HG02759 (cell line): Measurements from ENCODE around the gene SLC22A31.
"Not testable (repeated sequence)": the region's sequence is repeated elsewhere in the genome, so short reads cannot be mapped to it uniquely, and the experiment has no call there.

ENCODE experiments used
- ATAC-seq: cut with Tn5 transposase; IDR thresholded peaks from one replicate; pipeline ENCODE4 v1.9.1; 2021; ENCODE audit warnings: mild to moderate bottlenecking, moderate library complexity; ENCODE audit not compliant: unreplicated experiment

SLC22A31 gene

GRCh38 chr16:89167425-89167941 is 32.9 kb downstream of the SLC22A31 start:
- no peak for ATAC-seq

- ATAC-seq: no peak
Observed at GRCh38 chr16:89166696-89167424, 33.5 kb downstream of the SLC22A31 start.

- not testable (repeated sequence) for ATAC-seq
Observed at GRCh38 chr16:89165681-89165979, 34.7 kb downstream of the SLC22A31 start.

- no peak for ATAC-seq
Observed at GRCh38 chr16:89164847-89165680, 35.3 kb downstream of the SLC22A31 start.

GRCh38 chr16:89164436-89164835 is 35.9 kb downstream of the SLC22A31 start:
- no peak for ATAC-seq

- no peak for ATAC-seq
Observed at GRCh38 chr16:89163297-89163696, 37.0 kb downstream of the SLC22A31 start.

- no peak for ATAC-seq
Observed at GRCh38 chr16:89161763-89162713, 38.3 kb downstream of the SLC22A31 start.

GRCh38 chr16:89160977-89161701 is 39.2 kb downstream of the SLC22A31 start:
- ATAC-seq: no peak

- ATAC-seq: no peak
Observed at GRCh38 chr16:89159850-89160354, 40.4 kb downstream of the SLC22A31 start.

GRCh38 chr16:89159066-89159849 is 41.1 kb downstream of the SLC22A31 start:
- ATAC-seq: no peak

- no peak for ATAC-seq
Observed at GRCh38 chr16:89157778-89158177, 42.6 kb downstream of the SLC22A31 start.

GRCh38 chr16:89156740-89157645 is 43.3 kb downstream of the SLC22A31 start:
- no peak for ATAC-seq

GRCh38 chr16:89155851-89156739 is 44.2 kb downstream of the SLC22A31 start:
- no peak for ATAC-seq

- no peak for ATAC-seq
Observed at GRCh38 chr16:89155184-89155679, 45.1 kb downstream of the SLC22A31 start.

- no peak for ATAC-seq
Observed at GRCh38 chr16:89154390-89155183, 45.8 kb downstream of the SLC22A31 start.

GRCh38 chr16:89153848-89154271 is 46.5 kb downstream of the SLC22A31 start:
- ATAC-seq: no peak
